Gastrocnemius medialis (tissue), 4 donors: ENCODE results near the gene OPRL1.

ENCODE experiments used
- POLR2A ChIP-seq, 2 donors: fragments of 450-650 bp; IDR thresholded peaks; one replicate each; pipeline ENCODE4 v1.6.1; 2017; ENCODE audit warnings: antibody characterized with exemption in 2 of 2, mild to moderate bottlenecking in 2 of 2, moderate library complexity in 2 of 2
- TF ChIP-seq, protein P1 (sequence below), 5 experiments: fragments of 450-650 bp in 3 of 5; fragments of 200-600 bp in 2 of 5; sonication (generic) in 2 of 5; IDR thresholded peaks in 4 of 5; conservative IDR thresholded peaks in 1 of 5; 1 replicate in 4 of 5; 2 replicates in 1 of 5; pipeline ENCODE4 v1.5.1; 2016 to 2019; ENCODE audit warnings: antibody characterized with exemption in 5 of 5, mild to moderate bottlenecking in 3 of 5, moderate library complexity in 3 of 5

DNA sequence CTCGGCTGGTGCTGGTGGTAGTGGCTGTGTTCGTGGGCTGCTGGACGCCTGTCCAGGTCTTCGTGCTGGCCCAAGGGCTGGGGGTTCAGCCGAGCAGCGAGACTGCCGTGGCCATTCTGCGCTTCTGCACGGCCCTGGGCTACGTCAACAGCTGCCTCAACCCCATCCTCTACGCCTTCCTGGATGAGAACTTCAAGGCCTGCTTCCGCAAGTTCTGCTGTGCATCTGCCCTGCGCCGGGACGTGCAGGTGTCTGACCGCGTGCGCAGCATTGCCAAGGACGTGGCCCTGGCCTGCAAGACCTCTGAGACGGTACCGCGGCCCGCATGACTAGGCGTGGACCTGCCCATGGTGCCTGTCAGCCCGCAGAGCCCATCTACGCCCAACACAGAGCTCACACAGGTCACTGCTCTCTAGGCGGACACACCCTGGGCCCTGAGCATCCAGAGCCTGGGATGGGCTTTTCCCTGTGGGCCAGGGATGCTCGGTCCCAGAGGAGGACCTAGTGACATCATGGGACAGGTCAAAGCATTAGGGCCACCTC is 18.7 kb downstream of the OPRL1 start:
- TF ChIP-seq, protein P1, sequence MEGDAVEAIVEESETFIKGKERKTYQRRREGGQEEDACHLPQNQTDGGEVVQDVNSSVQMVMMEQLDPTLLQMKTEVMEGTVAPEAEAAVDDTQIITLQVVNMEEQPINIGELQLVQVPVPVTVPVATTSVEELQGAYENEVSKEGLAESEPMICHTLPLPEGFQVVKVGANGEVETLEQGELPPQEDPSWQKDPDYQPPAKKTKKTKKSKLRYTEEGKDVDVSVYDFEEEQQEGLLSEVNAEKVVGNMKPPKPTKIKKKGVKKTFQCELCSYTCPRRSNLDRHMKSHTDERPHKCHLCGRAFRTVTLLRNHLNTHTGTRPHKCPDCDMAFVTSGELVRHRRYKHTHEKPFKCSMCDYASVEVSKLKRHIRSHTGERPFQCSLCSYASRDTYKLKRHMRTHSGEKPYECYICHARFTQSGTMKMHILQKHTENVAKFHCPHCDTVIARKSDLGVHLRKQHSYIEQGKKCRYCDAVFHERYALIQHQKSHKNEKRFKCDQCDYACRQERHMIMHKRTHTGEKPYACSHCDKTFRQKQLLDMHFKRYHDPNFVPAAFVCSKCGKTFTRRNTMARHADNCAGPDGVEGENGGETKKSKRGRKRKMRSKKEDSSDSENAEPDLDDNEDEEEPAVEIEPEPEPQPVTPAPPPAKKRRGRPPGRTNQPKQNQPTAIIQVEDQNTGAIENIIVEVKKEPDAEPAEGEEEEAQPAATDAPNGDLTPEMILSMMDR (IDR thresholded peaks at IDR 0.05 in 4 of 5, conservative IDR thresholded peaks at IDR 0.05 in 1 of 5) = no peak
- TF ChIP-seq POLR2A (IDR thresholded peaks at IDR 0.05) = no peak
